HG03135 (cell line): ENCODE data around the gene MYRIP.

Source experiments
- ATAC-seq: cut with Tn5 transposase; IDR thresholded peaks from one replicate; pipeline ENCODE4 v1.9.1; 2021; ENCODE audit warnings: mild to moderate bottlenecking, moderate library complexity; ENCODE audit not compliant: unreplicated experiment

The MYRIP gene

GRCh38 chr3:40216471-40216870 lies 407.1 kb downstream of the MYRIP start:
- no peak for ATAC-seq

- no peak for ATAC-seq
Measured at GRCh38 chr3:40223856-40224255, 414.4 kb downstream of the MYRIP start.

- ATAC-seq: no peak
Measured at GRCh38 chr3:40224796-40225515, 415.5 kb downstream of the MYRIP start.

DNA sequence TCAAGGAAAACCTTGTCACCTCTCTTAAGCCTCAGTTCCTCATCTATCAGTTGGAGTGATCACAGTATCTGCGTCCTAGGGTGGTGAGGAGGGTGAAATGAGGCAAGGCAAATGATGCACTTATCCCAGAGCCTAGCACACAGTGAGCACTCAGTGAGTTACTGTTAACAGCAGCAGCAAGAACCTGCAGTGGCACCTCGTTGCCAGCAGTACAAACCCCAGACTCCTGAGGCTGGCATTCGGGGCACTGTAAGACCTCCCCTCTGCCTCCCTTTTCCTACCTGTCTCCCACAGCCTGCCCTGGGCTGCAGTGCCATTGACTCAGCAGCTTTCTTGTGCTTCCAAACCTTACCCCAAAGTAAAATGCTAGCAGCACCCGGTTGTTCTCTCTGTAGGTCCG lies 417.2 kb downstream of the MYRIP start:
- ATAC-seq: no peak

- no peak for ATAC-seq
Measured at GRCh38 chr3:40228792-40229350, 419.5 kb downstream of the MYRIP start.

DNA sequence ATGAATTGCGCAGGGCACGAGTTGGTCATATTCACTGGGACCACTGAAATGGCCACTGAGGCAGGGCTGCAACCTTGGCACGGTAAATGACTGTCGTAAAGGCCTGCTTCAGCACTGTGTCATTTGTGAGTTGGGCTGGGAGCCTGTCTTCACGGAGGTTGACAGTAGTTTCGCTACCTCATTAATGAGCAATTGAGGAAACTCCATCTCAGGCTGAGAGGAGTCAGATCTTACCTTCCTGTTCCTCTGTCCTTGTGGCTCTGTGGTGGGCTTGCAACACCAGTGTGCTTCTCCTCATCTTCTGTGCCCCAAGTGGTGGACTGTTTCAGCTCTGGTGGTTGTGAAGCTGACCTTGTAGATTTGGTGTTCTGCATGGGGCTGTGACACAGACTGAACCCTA lies 420.0 kb downstream of the MYRIP start:
- no peak for ATAC-seq

DNA sequence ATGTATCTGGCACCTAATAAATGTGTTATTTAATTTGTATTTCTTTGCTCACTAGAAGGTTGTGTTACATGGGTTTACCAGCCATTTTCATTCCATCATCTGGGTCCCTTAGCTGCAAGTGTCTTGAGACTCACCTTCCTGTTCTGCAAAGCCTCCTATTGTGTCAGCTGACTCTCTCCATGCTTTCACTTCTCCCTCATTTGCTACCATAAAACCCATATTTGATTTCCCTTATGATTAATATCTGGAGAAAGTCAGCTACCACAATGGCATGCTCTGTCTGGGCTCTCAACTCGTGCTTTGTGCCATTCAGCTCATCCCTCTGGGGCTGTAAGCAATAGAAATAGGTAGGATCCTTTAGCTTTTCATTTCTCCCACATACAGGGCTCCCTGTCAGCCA lies 420.6 kb downstream of the MYRIP start:
- no peak for ATAC-seq

GRCh38 chr3:40230382-40230781 lies 421.0 kb downstream of the MYRIP start:
- ATAC-seq: no peak

- no peak for ATAC-seq
Measured at GRCh38 chr3:40232626-40233025, 423.2 kb downstream of the MYRIP start.

DNA sequence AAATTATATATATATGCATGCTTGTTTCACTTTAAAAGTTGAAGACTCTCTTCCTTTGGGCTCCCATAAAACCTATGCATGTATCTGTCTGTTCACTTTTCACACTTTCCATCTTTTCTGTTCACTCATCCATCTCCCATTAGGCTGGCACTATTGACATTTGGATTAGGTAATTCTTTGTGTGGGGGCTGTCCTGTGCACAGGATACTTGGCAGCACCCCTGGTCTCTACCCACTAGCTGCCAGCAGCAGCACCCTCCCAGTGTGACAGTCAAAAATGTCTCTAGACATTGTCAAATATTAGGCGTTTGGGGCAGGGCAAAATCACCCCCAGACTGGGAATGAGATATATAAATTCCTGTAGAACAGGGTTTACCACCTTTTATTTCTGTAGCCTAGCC lies 427.8 kb downstream of the MYRIP start:
- no peak for ATAC-seq

GRCh38 chr3:40237889-40238571 lies 428.6 kb downstream of the MYRIP start:
- ATAC-seq: no peak

DNA sequence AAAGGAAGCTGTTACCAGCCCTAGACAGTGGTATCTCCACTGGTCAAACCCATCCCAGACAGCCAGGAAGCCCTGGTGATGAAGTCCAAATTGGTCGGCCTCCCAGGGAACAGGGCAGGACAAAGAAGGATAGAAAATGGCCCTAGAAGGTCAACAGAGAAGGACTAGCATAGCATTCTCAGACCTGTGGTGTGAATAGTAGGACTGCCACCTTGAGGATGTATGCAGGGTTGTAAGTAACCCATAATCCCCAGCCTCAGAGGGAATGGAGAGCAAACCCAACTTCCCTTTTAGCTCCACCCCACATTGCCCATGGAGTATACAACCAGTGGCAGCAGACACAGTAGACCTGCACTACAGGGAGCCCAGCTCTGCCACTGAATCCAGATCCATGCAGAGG lies 431.5 kb downstream of the MYRIP start:
- no peak for ATAC-seq

- ATAC-seq: no peak
Measured at GRCh38 chr3:40242216-40242615, 432.8 kb downstream of the MYRIP start.

DNA sequence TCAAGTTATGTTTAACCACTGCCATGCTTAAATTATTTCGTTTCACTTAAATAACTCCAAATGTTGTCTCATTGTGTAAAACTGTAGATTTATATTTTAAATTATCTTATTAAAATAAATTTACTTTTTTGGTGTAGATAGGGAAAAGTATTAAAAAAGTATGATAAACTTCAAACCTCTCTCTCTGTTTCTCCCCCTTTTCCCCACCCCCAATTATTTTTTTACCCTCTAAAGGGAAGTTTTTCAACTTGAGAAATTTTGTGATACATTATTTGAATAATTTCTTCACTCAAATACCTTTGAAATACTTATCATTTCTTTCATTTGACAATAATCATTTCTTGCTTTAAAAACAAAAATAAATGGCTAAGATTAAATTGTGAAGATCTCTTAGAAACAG lies 433.2 kb downstream of the MYRIP start:
- ATAC-seq: no peak

- no peak for ATAC-seq
Measured at GRCh38 chr3:40243056-40243455, 433.6 kb downstream of the MYRIP start.

- no peak for ATAC-seq
Measured at GRCh38 chr3:40247714-40248454, 438.5 kb downstream of the MYRIP start.

DNA sequence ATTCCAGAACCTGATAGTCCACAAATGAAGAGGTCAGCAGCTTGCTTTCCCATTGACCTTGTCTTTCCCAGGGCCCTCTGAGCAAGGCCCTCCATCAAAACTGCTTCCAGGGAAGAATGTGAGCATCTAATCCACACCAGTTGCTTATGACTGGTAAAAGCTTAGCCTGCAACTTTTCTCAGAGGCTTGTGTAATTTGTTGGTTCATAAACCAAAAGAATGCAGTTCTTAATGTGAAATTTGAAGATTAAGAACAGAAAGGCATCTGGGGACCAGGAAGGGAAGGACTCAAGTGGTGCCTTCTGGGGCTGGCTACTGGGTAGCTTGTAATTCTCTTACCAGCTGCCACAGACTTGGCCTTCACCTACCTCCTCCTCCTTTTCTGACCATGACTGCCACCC lies 439.2 kb downstream of the MYRIP start:
- no peak for ATAC-seq

DNA sequence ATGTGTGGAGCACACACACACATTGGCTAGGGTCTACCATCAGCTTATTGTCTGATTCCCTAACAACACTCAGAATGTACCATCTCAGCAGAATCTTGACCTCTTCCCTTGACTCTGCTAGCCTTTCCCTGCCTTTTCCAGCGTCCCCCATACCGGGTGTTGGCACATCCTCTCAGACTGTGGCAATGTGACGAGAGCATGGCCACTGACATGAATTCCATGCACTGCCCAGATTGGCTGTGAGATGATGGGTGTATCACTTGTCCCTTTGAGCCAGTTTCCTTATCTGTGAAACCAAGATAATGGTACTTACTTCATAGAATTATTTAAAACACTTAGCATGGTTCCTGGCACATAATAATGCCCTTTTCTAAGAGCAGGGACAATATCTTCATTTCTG lies 439.8 kb downstream of the MYRIP start:
- ATAC-seq: no peak

DNA sequence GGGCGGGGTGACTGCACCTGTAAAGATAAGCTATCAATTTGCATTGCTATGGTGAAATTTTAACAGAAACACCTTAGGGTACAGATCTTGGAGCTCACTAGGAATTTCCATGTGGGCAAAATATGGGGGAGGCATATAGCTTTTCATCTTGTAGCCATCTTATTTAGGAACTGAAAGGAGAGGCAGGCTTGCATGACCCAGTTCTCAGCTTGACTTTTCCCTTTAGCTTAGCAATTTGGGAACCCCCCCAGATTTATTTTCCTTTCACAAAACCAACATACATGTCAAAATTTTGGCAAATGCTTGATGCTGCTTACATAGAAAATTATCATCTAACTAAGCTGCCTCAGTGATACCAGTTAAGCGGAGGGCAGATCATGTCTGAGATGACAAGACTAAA lies 445.1 kb downstream of the MYRIP start:
- no peak for ATAC-seq

DNA sequence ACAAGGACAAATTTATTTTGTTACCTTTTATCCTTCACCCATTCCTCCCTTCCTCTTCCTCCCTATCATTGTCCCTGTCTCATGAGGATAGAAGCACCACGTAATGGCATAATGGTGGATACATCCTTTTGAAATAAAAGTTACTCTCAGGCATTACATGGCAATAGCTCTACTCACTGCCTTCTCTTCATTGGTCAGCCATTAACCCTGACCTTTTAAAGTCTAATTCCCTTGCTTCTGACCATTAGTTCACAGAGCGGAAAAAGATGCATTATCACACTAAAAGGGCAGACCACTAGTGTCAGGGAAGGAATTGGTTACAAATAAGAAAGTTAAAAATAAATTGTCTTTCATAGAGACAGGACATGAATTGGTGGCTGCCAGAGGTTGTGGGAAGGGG lies 445.5 kb downstream of the MYRIP start:
- ATAC-seq: no peak

- no peak for ATAC-seq
Measured at GRCh38 chr3:40255532-40255931, 446.1 kb downstream of the MYRIP start.

GRCh38 chr3:40258064-40258463 lies 448.7 kb downstream of the MYRIP start:
- ATAC-seq: no peak
